GM12865 (cell line): ENCODE data around the gene FMN1.
A peak's percentile ranks its signal among the peaks of the same experiment; 100 is the strongest.

Experiments used
- DNase-seq: peaks from one replicate; pipeline ENCODE4 v3.0.0; 2010; ENCODE audit warnings: low read depth
- H3K4me3 ChIP-seq: 2 replicates; pipeline ENCODE4 v1.5.1; 2011; ENCODE audit warnings: mild to moderate bottlenecking, low read depth, low read length, control low read depth
- CTCF ChIP-seq: IDR thresholded peaks from 2 replicates; pipeline ENCODE4 v1.5.1; 2011; ENCODE audit warnings: low read length, control low read depth, low read depth, inconsistent platforms; ENCODE audit not compliant: insufficient read depth; ENCODE audit errors: missing control alignments

FMN1 gene

GRCh38 chr15:33163816-33164215 lies 30.7 kb downstream of the FMN1 start:
- TF ChIP-seq CTCF: no peak
- DNase-seq: no peak
- no peak overlapping the region for H3K4me3 ChIP-seq

GRCh38 chr15:33161209-33161608 lies 33.3 kb downstream of the FMN1 start:
- no peak for TF ChIP-seq CTCF
- no peak overlapping the region for H3K4me3 ChIP-seq
- no peak for DNase-seq

GRCh38 chr15:33160581-33161165 lies 33.8 kb downstream of the FMN1 start:
- TF ChIP-seq CTCF: no peak
- no peak overlapping the region for H3K4me3 ChIP-seq
- no peak for DNase-seq

- TF ChIP-seq CTCF: no peak
- H3K4me3 ChIP-seq: no peak overlapping the region
- peak; percentile 7 for DNase-seq
These were observed 34.6 kb downstream of the FMN1 start for GRCh38 chr15:33159726-33160453.

GRCh38 chr15:33158366-33158765 lies 36.1 kb downstream of the FMN1 start:
- TF ChIP-seq CTCF: no peak
- no peak overlapping the region for H3K4me3 ChIP-seq
- no peak for DNase-seq

- DNase-seq: no peak
- no peak for TF ChIP-seq CTCF
- no peak overlapping the region for H3K4me3 ChIP-seq
These were observed 37.0 kb downstream of the FMN1 start for GRCh38 chr15:33157371-33158037.
